GM12891 (cell line): Measurements from ENCODE around the gene VCP.

Source experiments
- PAX5 ChIP-seq: IDR thresholded peaks from 2 replicates; pipeline ENCODE4 v1.6.1; 2011; ENCODE audit warnings: low read length, moderate library complexity, mild to moderate bottlenecking; ENCODE audit not compliant: insufficient read depth, severe bottlenecking
- POLR2A ChIP-seq: IDR thresholded peaks from 2 replicates; pipeline ENCODE4 v1.6.1; 2011; ENCODE audit warnings: low read depth, low read length, control low read depth
- POLR2AphosphoS5 ChIP-seq: IDR thresholded peaks from 2 replicates; pipeline ENCODE4 v1.6.1; 2011; ENCODE audit warnings: low read depth, low read length, control low read depth
- SPI1 ChIP-seq: IDR thresholded peaks from 2 replicates; pipeline ENCODE4 v1.6.1; 2011; ENCODE audit warnings: low read depth, low read length, control low read depth
- TAF1 ChIP-seq: IDR thresholded peaks from 2 replicates; pipeline ENCODE4 v1.6.1; 2011; ENCODE audit warnings: low read depth, low read length, control low read depth

DNA sequence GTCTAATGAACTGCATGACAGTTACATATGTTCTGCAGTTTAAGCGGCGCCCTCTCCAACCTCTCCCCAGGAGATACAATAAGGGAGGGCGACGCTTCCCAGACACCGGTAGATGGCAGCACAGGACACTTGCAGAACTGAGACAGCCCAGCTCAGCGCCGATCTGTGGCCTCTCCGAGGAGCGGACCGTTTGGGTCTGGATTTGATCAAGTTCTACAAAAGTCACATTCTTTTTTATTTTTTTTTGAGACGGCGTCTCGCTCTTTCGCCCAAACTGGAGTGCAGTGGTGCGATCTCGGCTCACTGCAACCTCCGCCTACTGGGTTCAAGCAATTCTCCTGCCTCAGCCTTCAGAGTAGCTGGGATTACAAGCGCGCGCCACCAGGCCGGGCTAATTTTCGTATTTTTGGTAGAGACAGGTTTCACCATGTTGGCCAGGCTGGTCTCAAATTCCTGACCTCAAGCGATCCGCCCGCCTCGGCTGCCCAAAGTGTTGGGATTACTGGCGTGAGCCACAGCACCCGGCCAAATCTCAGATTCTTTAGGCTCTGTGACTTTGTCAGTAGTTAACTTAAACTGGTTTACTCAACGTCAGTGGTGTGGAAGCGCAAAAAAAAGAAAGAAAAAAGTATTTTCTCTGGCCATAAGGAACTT is 44.6 kb upstream of the VCP start:
- no peak for TF ChIP-seq POLR2AphosphoS5
- TF ChIP-seq PAX5, result no peak
- no peak for TF ChIP-seq POLR2A
- no peak for TF ChIP-seq TAF1
- TF ChIP-seq SPI1, result no peak
